Glutamatergic neuron (in vitro differentiated cells): ENCODE data around the gene TSFM. TPM values are rescaled to one million over a fixed set of nuclear protein-coding genes. Genes with fewer than 3 reads are reported as not detected.
A peak's percentile ranks its signal among the peaks of the same experiment; 100 is the strongest.

Source experiments
- DNase-seq: peaks from one replicate; pipeline ENCODE4 v3.0.0; 2022
- H3K27ac Mint-ChIP-seq: one replicate; pipeline ENCODE4 v1.8.0; 2020; ENCODE audit warnings: mild to moderate bottlenecking, mixed read lengths, inconsistent platforms; ENCODE audit not compliant: unreplicated experiment
- H3K27me3 Mint-ChIP-seq: one replicate; pipeline ENCODE4 v1.8.0; 2020; ENCODE audit warnings: mild to moderate bottlenecking, moderate library complexity, mixed read lengths, inconsistent platforms; ENCODE audit not compliant: unreplicated experiment
- H3K36me3 Mint-ChIP-seq: one replicate; pipeline ENCODE4 v1.8.0; 2020; ENCODE audit warnings: mild to moderate bottlenecking, mixed read lengths, inconsistent platforms; ENCODE audit not compliant: unreplicated experiment
- H3K4me1 Mint-ChIP-seq: one replicate; pipeline ENCODE4 v1.8.0; 2020; ENCODE audit warnings: mild to moderate bottlenecking, low read depth, mixed read lengths, inconsistent platforms; ENCODE audit not compliant: unreplicated experiment
- H3K4me3 Mint-ChIP-seq: one replicate; pipeline ENCODE4 v1.8.0; 2020; ENCODE audit warnings: mild to moderate bottlenecking, mixed read lengths, inconsistent platforms; ENCODE audit not compliant: unreplicated experiment
- H3K9me3 Mint-ChIP-seq: one replicate; pipeline ENCODE4 v1.8.0; 2020; ENCODE audit warnings: mild to moderate bottlenecking, moderate library complexity, mixed read lengths, inconsistent platforms; ENCODE audit not compliant: unreplicated experiment
- CTCF ChIP-seq: fragments of 200-600 bp; sonication (generic); IDR thresholded peaks from one replicate; pipeline ENCODE4 v1.5.0; 2021; ENCODE audit not compliant: partially characterized antibody, unreplicated experiment
- total RNA-seq: library from RNA; stranded (reverse); fragmentation: NEBNext Ultra II Directional; extraction: Animal tissue kit (Norgen Biotek cat#: 25700); gene quantifications from one replicate; pipeline ENCODE4 v1.2.1, GENCODE V29; 2021; ENCODE audit not compliant: unreplicated experiment

Gene TSFM
- total RNA-seq, 1 donor from 2014 or later = 35.7 TPM

- DNase-seq = peak; percentile 49
- Mint-ChIP-seq H3K27ac (peak overlapping the region; percentile 64), H3K9me3 (peaks cover 22% of the 10 kb centered on the region), H3K4me1 (peaks cover 24% of the 10 kb centered on the region), H3K4me3 (peak overlapping the region; percentile 87), H3K36me3 (peaks cover 5% of the 10 kb centered on the region), H3K27me3 (peaks cover 20% of the 10 kb centered on the region)
- TF ChIP-seq CTCF = no peak
Observed at GRCh38 chr12:57755454-57756372, 26.9 kb upstream of the TSFM start.

GRCh38 chr12:57756406-57757341, 25.9 kb upstream of the TSFM start:
- Mint-ChIP-seq H3K4me3 (peak overlapping the region; percentile 87), H3K4me1 (peaks cover 19% of the 10 kb centered on the region), H3K27ac (peak overlapping the region; percentile 64), H3K36me3 (peaks cover 5% of the 10 kb centered on the region), H3K9me3 (peaks cover 17% of the 10 kb centered on the region), H3K27me3 (peaks cover 16% of the 10 kb centered on the region)
- peak; percentile 78 for TF ChIP-seq CTCF
- peak; percentile 81 for DNase-seq

GRCh38 chr12:57757771-57758170, 24.8 kb upstream of the TSFM start:
- Mint-ChIP-seq H3K27me3 (peaks cover 19% of the 10 kb centered on the region), H3K9me3 (peaks cover 15% of the 10 kb centered on the region), H3K4me1 (peaks cover 16% of the 10 kb centered on the region), H3K36me3 (peaks cover 5% of the 10 kb centered on the region), H3K27ac (no peak overlapping the region), H3K4me3 (no peak overlapping the region)
- TF ChIP-seq CTCF = no peak
- DNase-seq = no peak

- DNase-seq = no peak
- Mint-ChIP-seq H3K4me3 (no peak overlapping the region), H3K9me3 (peaks cover 10% of the 10 kb centered on the region), H3K27me3 (peaks cover 24% of the 10 kb centered on the region), H3K4me1 (peaks cover 8% of the 10 kb centered on the region), H3K36me3 (peaks cover 9% of the 10 kb centered on the region), H3K27ac (no peak overlapping the region)
- no peak for TF ChIP-seq CTCF
Observed at GRCh38 chr12:57758552-57759359, 23.8 kb upstream of the TSFM start.
